GM12878 (cell line): ENCODE results near the gene B3GNT7. TPM values are rescaled to one million over a fixed set of nuclear protein-coding genes. Genes with fewer than 3 reads are reported as not detected.
A peak's percentile ranks its signal among the peaks of the same experiment; 100 is the strongest.

Source experiments
- BACH1 ChIP-seq: fragments of 450-650 bp; IDR thresholded peaks from 2 replicates; pipeline ENCODE4 v1.6.1; 2017; ENCODE audit warnings: mild to moderate bottlenecking, borderline replicate concordance
- BCL11A ChIP-seq: IDR thresholded peaks from 2 replicates; pipeline ENCODE4 v1.6.1; 2011; ENCODE audit warnings: low read depth, low read length
- CHD4 ChIP-seq: fragments of 200-600 bp; sonication (generic); IDR thresholded peaks from 2 replicates; pipeline ENCODE4 v1.6.1; 2016; ENCODE audit warnings: mild to moderate bottlenecking
- EP300 ChIP-seq, 2 experiments: fragments of 150-350 bp in 1 of 2; IDR thresholded peaks; 2 replicates each; pipeline ENCODE4 v1.6.1; 2011 to 2012; ENCODE audit warnings: low read depth in 2 of 2, low read length in 2 of 2, borderline replicate concordance in 1 of 2, improper control_type of control experiment in 1 of 2, inconsistent platforms in 1 of 2; ENCODE audit not compliant: control insufficient read depth in 1 of 2
- FOXM1 ChIP-seq: IDR thresholded peaks from 2 replicates; pipeline ENCODE4 v1.6.1; 2012; ENCODE audit warnings: low read depth, mild to moderate bottlenecking, inconsistent platforms, low read length, moderate library complexity
- HDGF ChIP-seq: fragments of 450-650 bp; IDR thresholded peaks from 2 replicates; pipeline ENCODE4 v1.6.1; 2016; ENCODE audit warnings: antibody characterized with exemption
- IKZF1 ChIP-seq: fragments of 450-650 bp; conservative IDR thresholded peaks from 2 replicates; pipeline ENCODE4 v1.6.1; 2017; ENCODE audit warnings: antibody characterized with exemption, mild to moderate bottlenecking
- KDM1A ChIP-seq: fragments of 200-600 bp; sonication (generic); IDR thresholded peaks from 2 replicates; pipeline ENCODE4 v1.6.1; 2016; ENCODE audit warnings: borderline replicate concordance
- KLF5 ChIP-seq: fragments of 450-650 bp; IDR thresholded peaks from 2 replicates; pipeline ENCODE4 v1.6.1; 2014; ENCODE audit warnings: mild to moderate bottlenecking; ENCODE audit not compliant: partially characterized antibody
- NFYB ChIP-seq: IDR thresholded peaks from 2 replicates; pipeline ENCODE4 v1.6.1; 2011; ENCODE audit warnings: low read depth, mild to moderate bottlenecking, low read length, improper control_type of control experiment, moderate library complexity; ENCODE audit not compliant: insufficient read depth
- POU2F2 ChIP-seq: IDR thresholded peaks from 3 replicates; pipeline ENCODE4 v1.6.1; 2011; ENCODE audit warnings: low read depth, mild to moderate bottlenecking, low read length, borderline replicate concordance
- RELA ChIP-seq: fragments of 450-650 bp; IDR thresholded peaks from 2 replicates; pipeline ENCODE4 v1.8.0; 2014; ENCODE audit warnings: borderline replicate concordance; ENCODE audit not compliant: partially characterized antibody
- TCF12 ChIP-seq: IDR thresholded peaks from 2 replicates; pipeline ENCODE4 v1.6.1; 2011; ENCODE audit warnings: low read depth, mild to moderate bottlenecking, low read length
- ZNF622 ChIP-seq: fragments of 450-650 bp; IDR thresholded peaks from 2 replicates; pipeline ENCODE4 v1.6.1; 2017; ENCODE audit warnings: mild to moderate bottlenecking, inconsistent platforms
- polyA plus RNA-seq, 11 experiments: library from polyadenylated mRNA; depleted of rRNA in 4 of 11; unstranded in 6 of 11; stranded (reverse) in 5 of 11; fragments of >200 nt; fragmentation: Nextera tagmentation in 4 of 11; fragmentation: Illumina TruSeq in 1 of 11; extraction: Ambion mirVana in 4 of 11; extraction: Trizol in 1 of 11; gene quantifications; 1 replicate in 1 of 11; 2 replicates in 10 of 11; pipeline versions ENCODE4 v1.2.1 to v1.2.3, GENCODE V29; 2011 to 2016; ENCODE audit warnings: inconsistent platforms in 2 of 11, missing spikeins in 2 of 11, low read depth in 1 of 11
- total RNA-seq, 4 experiments: library from RNA; depleted of rRNA in 3 of 4; stranded (reverse); fragments of >200 nt in 3 of 4; fragmentation: Illumina TruSeq in 1 of 4; extraction: Trizol in 1 of 4; gene quantifications; 2 replicates each; pipeline versions ENCODE4 v1.2.1 to v1.2.3, GENCODE V29; 2013 to 2021
- TF ChIP-seq, protein P1 (sequence below): fragments of 450-650 bp; IDR thresholded peaks from 2 replicates; pipeline ENCODE4 v1.6.1; 2016; ENCODE audit warnings: mild to moderate bottlenecking
- TF ChIP-seq, protein P2 (sequence below): fragments of 450-650 bp; IDR thresholded peaks from 2 replicates; pipeline ENCODE4 v1.6.1; 2017; ENCODE audit warnings: mild to moderate bottlenecking, moderate library complexity
- TF ChIP-seq, protein P3 (sequence below): fragments of 450-650 bp; IDR thresholded peaks from 2 replicates; pipeline ENCODE4 v1.6.1; 2016; ENCODE audit warnings: mild to moderate bottlenecking, moderate library complexity, borderline replicate concordance
- TF ChIP-seq, protein P4 (sequence below): fragments of 450-650 bp; conservative IDR thresholded peaks from 2 replicates; pipeline ENCODE4 v1.6.1; 2017; ENCODE audit warnings: mild to moderate bottlenecking, moderate library complexity

B3GNT7 gene
- total and polyA plus RNA-seq, 10 of the 15 experiments (the other 5 are each of a cell fraction or from before 2014, with no cell fraction given): 0.91 to 12.6 (median 3.7) TPM

DNA sequence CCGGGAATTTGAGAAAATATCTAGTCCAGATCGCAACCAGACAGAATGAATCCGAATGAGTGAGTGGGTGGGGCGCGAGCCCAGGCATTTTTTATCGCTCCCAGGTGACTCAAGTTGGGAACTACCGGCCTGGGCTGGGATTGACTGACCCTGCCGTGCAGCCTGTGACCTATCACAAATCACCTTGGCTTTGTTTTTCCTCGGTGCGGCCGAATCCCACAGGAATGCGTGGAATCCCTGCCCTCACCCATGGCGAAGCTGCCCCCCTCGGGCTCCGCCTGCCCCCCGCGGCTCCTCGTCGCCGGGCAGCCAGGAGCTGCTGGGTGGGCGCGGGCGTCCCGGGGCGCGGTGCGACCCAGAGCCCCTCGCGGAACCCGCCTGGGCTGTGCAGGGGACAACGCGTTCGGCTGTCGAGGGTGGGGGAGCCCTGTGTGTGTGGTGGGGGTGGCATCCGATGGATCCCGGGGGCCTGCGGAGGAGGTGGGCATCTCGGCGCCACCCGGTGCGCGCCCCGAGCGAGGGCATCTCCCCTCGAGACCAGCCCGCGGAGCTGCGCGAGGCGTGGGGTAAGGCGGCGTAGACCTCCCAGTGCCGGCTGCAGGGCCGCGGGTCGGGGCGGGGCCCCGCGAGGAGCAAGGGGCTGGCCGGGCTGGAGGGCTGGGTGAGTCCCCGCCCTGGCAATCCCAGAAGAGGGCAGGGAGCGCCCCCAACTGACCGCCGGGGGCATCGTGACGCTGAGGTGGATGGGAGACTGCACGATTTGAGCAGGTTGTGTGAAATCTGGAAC is 16.5 kb downstream of the B3GNT7 start (continued):
- TF ChIP-seq, protein P1, sequence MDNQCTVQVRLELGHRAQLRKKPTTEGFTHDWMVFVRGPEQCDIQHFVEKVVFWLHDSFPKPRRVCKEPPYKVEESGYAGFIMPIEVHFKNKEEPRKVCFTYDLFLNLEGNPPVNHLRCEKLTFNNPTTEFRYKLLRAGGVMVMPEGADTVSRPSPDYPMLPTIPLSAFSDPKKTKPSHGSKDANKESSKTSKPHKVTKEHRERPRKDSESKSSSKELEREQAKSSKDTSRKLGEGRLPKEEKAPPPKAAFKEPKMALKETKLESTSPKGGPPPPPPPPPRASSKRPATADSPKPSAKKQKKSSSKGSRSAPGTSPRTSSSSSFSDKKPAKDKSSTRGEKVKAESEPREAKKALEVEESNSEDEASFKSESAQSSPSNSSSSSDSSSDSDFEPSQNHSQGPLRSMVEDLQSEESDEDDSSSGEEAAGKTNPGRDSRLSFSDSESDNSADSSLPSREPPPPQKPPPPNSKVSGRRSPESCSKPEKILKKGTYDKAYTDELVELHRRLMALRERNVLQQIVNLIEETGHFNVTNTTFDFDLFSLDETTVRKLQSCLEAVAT: no peak
- TF ChIP-seq KDM1A: no peak
- no peak for TF ChIP-seq HDGF
- TF ChIP-seq RELA: peak; percentile 25
- TF ChIP-seq, protein P2, sequence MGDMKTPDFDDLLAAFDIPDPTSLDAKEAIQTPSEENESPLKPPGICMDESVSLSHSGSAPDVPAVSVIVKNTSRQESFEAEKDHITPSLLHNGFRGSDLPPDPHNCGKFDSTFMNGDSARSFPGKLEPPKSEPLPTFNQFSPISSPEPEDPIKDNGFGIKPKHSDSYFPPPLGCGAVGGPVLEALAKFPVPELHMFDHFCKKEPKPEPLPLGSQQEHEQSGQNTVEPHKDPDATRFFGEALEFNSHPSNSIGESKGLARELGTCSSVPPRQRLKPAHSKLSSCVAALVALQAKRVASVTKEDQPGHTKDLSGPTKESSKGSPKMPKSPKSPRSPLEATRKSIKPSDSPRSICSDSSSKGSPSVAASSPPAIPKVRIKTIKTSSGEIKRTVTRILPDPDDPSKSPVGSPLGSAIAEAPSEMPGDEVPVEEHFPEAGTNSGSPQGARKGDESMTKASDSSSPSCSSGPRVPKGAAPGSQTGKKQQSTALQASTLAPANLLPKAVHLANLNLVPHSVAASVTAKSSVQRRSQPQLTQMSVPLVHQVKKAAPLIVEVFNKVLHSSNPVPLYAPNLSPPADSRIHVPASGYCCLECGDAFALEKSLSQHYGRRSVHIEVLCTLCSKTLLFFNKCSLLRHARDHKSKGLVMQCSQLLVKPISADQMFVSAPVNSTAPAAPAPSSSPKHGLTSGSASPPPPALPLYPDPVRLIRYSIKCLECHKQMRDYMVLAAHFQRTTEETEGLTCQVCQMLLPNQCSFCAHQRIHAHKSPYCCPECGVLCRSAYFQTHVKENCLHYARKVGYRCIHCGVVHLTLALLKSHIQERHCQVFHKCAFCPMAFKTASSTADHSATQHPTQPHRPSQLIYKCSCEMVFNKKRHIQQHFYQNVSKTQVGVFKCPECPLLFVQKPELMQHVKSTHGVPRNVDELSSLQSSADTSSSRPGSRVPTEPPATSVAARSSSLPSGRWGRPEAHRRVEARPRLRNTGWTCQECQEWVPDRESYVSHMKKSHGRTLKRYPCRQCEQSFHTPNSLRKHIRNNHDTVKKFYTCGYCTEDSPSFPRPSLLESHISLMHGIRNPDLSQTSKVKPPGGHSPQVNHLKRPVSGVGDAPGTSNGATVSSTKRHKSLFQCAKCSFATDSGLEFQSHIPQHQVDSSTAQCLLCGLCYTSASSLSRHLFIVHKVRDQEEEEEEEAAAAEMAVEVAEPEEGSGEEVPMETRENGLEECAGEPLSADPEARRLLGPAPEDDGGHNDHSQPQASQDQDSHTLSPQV: no peak
- no peak for TF ChIP-seq POU2F2
- TF ChIP-seq NFYB: no peak
- TF ChIP-seq, protein P3, sequence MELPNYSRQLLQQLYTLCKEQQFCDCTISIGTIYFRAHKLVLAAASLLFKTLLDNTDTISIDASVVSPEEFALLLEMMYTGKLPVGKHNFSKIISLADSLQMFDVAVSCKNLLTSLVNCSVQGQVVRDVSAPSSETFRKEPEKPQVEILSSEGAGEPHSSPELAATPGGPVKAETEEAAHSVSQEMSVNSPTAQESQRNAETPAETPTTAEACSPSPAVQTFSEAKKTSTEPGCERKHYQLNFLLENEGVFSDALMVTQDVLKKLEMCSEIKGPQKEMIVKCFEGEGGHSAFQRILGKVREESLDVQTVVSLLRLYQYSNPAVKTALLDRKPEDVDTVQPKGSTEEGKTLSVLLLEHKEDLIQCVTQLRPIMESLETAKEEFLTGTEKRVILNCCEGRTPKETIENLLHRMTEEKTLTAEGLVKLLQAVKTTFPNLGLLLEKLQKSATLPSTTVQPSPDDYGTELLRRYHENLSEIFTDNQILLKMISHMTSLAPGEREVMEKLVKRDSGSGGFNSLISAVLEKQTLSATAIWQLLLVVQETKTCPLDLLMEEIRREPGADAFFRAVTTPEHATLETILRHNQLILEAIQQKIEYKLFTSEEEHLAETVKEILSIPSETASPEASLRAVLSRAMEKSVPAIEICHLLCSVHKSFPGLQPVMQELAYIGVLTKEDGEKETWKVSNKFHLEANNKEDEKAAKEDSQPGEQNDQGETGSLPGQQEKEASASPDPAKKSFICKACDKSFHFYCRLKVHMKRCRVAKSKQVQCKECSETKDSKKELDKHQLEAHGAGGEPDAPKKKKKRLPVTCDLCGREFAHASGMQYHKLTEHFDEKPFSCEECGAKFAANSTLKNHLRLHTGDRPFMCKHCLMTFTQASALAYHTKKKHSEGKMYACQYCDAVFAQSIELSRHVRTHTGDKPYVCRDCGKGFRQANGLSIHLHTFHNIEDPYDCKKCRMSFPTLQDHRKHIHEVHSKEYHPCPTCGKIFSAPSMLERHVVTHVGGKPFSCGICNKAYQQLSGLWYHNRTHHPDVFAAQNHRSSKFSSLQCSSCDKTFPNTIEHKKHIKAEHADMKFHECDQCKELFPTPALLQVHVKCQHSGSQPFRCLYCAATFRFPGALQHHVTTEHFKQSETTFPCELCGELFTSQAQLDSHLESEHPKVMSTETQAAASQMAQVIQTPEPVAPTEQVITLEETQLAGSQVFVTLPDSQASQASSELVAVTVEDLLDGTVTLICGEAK: no peak
- TF ChIP-seq IKZF1: 0 out of 2 replicates have a peak, but pooled peaks have one; percentile 46
- no peak for TF ChIP-seq FOXM1
- no peak for TF ChIP-seq EP300 (IDR thresholded peaks at IDR 0.05; ENCODE audit: borderline replicate concordance in 1 of 2, control insufficient read depth in 1 of 2, low read depth in 2 of 2, low read length in 2 of 2)
- TF ChIP-seq, protein P4, sequence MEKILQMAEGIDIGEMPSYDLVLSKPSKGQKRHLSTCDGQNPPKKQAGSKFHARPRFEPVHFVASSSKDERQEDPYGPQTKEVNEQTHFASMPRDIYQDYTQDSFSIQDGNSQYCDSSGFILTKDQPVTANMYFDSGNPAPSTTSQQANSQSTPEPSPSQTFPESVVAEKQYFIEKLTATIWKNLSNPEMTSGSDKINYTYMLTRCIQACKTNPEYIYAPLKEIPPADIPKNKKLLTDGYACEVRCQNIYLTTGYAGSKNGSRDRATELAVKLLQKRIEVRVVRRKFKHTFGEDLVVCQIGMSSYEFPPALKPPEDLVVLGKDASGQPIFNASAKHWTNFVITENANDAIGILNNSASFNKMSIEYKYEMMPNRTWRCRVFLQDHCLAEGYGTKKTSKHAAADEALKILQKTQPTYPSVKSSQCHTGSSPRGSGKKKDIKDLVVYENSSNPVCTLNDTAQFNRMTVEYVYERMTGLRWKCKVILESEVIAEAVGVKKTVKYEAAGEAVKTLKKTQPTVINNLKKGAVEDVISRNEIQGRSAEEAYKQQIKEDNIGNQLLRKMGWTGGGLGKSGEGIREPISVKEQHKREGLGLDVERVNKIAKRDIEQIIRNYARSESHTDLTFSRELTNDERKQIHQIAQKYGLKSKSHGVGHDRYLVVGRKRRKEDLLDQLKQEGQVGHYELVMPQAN: no peak
- no peak for TF ChIP-seq ZNF622
- 0 out of 2 replicates have a peak, but pooled peaks have one; percentile 8 for TF ChIP-seq TCF12
- TF ChIP-seq KLF5: no peak
- no peak for TF ChIP-seq BACH1
- TF ChIP-seq CHD4: no peak
- TF ChIP-seq BCL11A: no peak
